HPDE6-E6E7 (cell line): ENCODE data around the gene SALL3.

Experiments
- DNase-seq: peaks from one replicate; pipeline ENCODE4 v3.0.0; 2011; ENCODE audit warnings: missing footprints; ENCODE audit errors: extremely low spot score

The SALL3 gene

GRCh38 chr18:79005653-79006052 lies 26.0 kb downstream of the SALL3 start:
- no peak for DNase-seq

GRCh38 chr18:79006106-79006795 lies 26.6 kb downstream of the SALL3 start:
- DNase-seq, result no peak

DNA sequence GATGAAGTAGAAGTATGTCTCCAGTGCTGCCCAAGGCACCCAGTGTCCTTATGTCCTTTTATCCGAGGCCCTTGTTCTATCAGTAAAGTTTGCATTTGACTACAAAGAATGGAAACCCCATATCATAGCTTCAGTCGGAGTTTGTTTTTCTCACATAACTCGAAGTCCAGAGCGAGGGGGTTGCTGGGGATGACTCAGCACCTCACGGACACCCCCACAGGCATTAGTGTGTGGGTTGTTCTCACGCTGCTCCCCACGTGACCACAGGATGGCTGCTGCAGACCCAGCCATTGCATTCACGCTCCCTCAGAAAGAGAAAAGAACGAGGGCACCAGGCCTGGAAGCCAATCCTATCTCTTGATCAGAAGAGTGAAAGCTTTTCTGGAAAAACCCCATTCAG lies 27.8 kb downstream of the SALL3 start:
- DNase-seq, result no peak

DNA sequence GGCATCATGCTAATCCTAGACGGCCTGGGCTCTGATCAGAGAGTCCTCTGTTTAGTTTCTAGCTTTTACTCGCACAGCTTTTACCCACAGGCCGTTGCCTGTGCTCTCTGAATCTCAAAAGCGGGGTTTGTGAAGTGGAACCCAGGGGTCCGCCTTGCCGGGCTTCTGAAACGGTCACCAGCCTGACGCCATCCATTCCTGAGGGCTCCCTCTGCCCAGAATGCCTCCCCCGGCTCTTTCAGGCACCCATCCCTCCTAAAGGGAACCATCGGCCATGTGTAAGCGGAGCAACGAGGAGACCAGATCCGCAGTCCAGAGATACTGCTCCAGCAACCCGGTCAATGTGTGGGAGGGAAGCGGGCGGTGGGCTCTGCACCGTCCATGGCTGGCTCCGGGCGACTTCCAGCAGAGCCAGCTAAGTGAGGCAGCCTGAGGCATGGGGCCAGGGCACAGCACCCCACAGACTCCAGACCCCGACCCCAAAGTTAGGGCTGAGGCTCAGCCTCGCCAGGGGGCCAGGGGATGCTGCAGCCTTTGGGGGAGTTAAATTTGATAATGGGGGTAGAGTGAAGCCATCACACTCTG lies 28.8 kb downstream of the SALL3 start:
- DNase-seq, result no peak

GRCh38 chr18:79010802-79011201 lies 31.2 kb downstream of the SALL3 start:
- DNase-seq, result no peak

GRCh38 chr18:79011300-79011870 lies 31.8 kb downstream of the SALL3 start:
- DNase-seq, result no peak

GRCh38 chr18:79013869-79014268 lies 34.3 kb downstream of the SALL3 start:
- no peak for DNase-seq

GRCh38 chr18:79018911-79019310 lies 39.3 kb downstream of the SALL3 start:
- no peak for DNase-seq

- DNase-seq, result no peak
Measured at GRCh38 chr18:79019881-79020280, 40.3 kb downstream of the SALL3 start.

- no peak for DNase-seq
Measured at GRCh38 chr18:79022603-79023002, 43.0 kb downstream of the SALL3 start.

GRCh38 chr18:79026491-79026890 lies 46.9 kb downstream of the SALL3 start:
- DNase-seq, result no peak

DNA sequence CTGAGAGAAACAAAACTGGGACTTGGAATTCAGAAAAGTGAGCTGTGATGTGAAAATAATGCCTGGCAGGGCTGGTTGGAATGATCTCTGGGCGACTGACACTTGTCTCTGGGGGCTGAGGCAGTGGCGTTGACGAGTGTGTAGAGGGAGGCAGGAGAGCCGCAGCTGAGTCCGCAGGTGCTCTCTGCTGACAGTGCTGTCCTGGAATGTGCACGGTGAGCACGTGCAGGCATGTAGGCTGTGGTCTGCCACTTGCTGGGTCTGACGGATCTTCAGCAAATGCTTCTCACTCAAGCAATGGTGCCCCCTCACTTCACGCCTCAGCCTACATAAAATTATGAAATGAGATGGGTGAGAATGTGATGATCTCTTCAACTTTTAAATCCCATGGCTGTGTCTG lies 51.1 kb downstream of the SALL3 start:
- no peak for DNase-seq

DNA sequence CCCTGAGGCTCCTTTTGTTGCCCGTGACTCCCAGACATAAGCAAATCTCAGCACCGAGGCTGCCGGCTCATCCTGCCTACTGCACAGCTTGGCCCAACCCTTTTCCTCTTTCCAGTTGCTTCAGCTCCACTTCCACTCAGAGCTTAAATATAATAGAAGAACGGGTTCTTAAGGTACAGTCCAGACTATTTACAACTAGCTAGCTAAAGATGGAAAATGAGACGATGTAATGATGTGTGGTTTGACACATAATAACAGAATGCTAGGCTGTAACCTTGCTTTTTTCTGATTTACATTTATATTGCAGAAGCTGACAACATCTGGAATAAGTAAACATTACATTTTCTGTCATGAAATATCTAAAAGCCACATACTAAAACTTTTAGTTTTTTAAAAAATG lies 62.7 kb downstream of the SALL3 start:
- DNase-seq, result no peak

- DNase-seq, result no peak
Measured at GRCh38 chr18:79043288-79043687, 63.7 kb downstream of the SALL3 start.

DNA sequence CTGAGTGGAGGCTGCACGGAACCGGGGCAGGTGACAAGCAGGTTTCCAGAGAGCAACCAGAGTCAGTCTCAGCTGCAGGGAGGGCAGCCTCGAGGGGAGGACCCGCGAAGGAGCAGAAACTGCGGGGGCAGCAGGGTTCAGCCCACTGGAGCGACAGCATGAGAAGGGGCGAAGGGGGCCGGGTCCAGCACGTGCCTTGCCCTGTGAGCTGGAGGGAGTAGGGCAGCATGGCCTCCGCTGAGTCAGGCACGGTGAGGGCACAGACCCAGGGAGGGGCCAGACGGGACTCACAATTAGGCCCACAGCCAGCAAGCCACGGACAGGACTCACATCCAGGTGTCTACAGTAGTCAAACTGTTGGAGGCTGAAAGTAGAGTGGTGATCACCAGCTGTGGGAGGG lies 66.9 kb downstream of the SALL3 start:
- DNase-seq, result no peak

- DNase-seq, result no peak
Measured at GRCh38 chr18:79047556-79048244, 68.1 kb downstream of the SALL3 start.

GRCh38 chr18:79048245-79048632 lies 68.6 kb downstream of the SALL3 start:
- no peak for DNase-seq

DNA sequence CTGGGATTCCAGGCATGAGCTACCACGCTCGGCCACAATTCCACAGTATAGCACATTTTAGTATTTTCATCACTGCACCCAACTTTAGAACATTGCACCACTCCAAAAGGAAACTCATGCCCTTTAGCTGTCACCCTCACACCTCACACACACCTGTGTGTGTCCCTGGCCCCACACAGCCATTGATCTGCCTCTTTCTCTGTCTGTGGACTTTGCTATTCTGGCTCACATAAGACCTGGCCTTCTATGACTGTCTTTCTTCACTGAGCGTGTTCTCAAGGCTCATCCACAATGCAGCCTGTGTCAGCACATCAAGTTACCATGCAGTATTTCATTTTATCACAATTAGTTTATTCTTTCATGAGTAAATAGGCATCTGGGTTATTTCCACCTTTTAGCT lies 69.9 kb downstream of the SALL3 start:
- no peak for DNase-seq
